ENCODE measurements around the gene FBXO9.

Gene FBXO9

GRCh38 chr6:53139841-53140413 lies 74.7 kb downstream of the FBXO9 start:
- no peak for DNase-seq

GRCh38 chr6:53142810-53143209 lies 77.6 kb downstream of the FBXO9 start:
- no peak for DNase-seq

GRCh38 chr6:53143710-53144109 lies 78.5 kb downstream of the FBXO9 start:
- DNase-seq: no peak

GRCh38 chr6:53144802-53145201 lies 79.6 kb downstream of the FBXO9 start:
- no peak for DNase-seq

GRCh38 chr6:53148684-53149083 lies 83.5 kb downstream of the FBXO9 start, which contains the start of gene GCM1:
Gene GCM1, minus strand, starts transcription at chr6:53148841. Its CDS starts 3,209 bp downstream, at chr6:53145632.
- no peak for DNase-seq

Measured in EL (cell line).